HCT116 (cell line): ENCODE measurements around the gene CCDC91.

Source experiments
- SP1 ChIP-seq: IDR thresholded peaks from 2 replicates; pipeline ENCODE4 v1.6.1; 2012; ENCODE audit warnings: low read depth
- YY1 ChIP-seq: IDR thresholded peaks from 2 replicates; pipeline ENCODE4 v1.6.1; 2011; ENCODE audit warnings: low read length, low read depth, moderate library complexity, mild to moderate bottlenecking; ENCODE audit not compliant: insufficient replicate concordance; ENCODE audit errors: extremely low read depth

DNA sequence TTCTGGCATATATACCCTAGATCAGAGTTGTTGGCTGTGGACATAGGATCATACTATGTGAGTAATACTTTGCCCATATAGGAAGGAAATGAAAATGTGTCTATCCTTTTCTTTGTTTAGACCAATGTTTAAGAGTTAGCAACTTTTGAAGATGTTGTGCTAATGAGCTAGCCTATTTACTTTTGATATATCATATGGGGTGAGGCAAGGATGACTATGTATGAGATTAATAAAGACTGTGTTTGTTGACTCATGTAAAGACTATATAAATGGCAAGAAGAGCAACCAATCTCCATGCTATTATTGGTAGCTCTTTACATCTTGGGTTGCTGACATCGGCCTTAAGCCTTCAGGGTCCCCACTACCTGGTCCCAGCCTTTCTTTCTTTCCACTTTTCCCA is 289.4 kb downstream of the CCDC91 start:
- TF ChIP-seq SP1 (no peak), YY1 (no peak)
